ENCODE results near the gene GFOD1.

Gene GFOD1

GRCh38 chr6:13407709-13408695, 79.4 kb downstream of the GFOD1 start:
- Mint-ChIP-seq H3K36me3 (peaks cover under 1% of the 10 kb centered on the region), H3K9me3 (no peaks in the 10 kb centered on the region), H3K27ac (no peak overlapping the region), H3K27me3 (no peaks in the 10 kb centered on the region), H3K4me1 (peaks cover 18% of the 10 kb centered on the region), H3K4me3 (no peak overlapping the region)
- no peak for ATAC-seq

DNA sequence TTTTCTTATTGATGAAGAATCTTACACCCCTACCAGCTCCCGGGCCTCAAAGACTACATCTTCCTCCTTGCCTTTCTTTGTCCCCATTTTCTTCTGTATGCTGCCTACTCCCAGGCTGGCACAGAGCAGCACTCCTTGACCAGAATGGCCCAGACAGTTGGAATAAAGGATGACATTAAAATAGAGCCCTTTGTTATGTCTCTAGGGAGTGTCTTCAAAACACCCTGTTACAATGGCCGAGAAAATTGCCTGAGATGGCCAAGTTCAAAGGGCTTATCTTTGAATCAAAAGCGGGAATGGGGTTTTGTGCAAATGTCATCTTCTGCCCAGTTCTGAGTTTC, 80.1 kb downstream of the GFOD1 start:
- no peak overlapping the region for H3K27ac Mint-ChIP-seq
- H3K4me3 Mint-ChIP-seq: no peak overlapping the region

GRCh38 chr6:13406781-13407180, 80.6 kb downstream of the GFOD1 start:
- Mint-ChIP-seq H3K27ac (no peak overlapping the region), H3K4me3 (no peak overlapping the region), H3K9me3 (no peaks in the 10 kb centered on the region), H3K27me3 (no peaks in the 10 kb centered on the region), H3K36me3 (no peaks in the 10 kb centered on the region), H3K4me1 (peaks cover 18% of the 10 kb centered on the region)
- ATAC-seq: no peak

More for the DNA sequence above, 80.1 kb downstream of the GFOD1 start:
- H3K27me3 Mint-ChIP-seq: no peaks in the 10 kb centered on the region
- no peaks in the 10 kb centered on the region for H3K9me3 Mint-ChIP-seq
- ATAC-seq: no peak
- H3K4me1 Mint-ChIP-seq: peaks cover 18% of the 10 kb centered on the region
- H3K36me3 Mint-ChIP-seq: no peaks in the 10 kb centered on the region

- Mint-ChIP-seq H3K27ac (no peak overlapping the region), H3K27me3 (no peaks in the 10 kb centered on the region), H3K4me1 (peaks cover 20% of the 10 kb centered on the region), H3K9me3 (no peaks in the 10 kb centered on the region), H3K4me3 (no peak overlapping the region), H3K36me3 (peaks cover 2% of the 10 kb centered on the region)
- ATAC-seq: no peak
Measured at GRCh38 chr6:13405961-13406477, 81.4 kb downstream of the GFOD1 start.

DNA sequence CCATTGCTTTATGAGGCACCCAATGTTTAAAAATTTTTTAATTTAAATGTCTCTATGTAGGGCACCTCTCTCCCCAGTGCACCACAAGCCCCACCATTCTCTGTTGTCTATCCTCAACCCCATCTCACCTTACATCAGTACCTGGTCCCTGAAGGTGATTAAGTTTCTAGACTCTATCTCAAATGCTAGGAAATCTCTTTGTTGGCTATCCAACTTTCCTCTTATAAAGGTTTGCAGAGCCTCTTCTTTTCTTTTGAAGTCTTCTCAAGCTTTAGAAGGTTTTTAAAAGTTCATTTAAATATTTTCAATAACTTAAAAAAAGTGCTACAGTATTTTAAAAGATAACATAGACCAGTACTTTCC, 82.5 kb downstream of the GFOD1 start:
- Mint-ChIP-seq H3K4me1 (peaks cover 19% of the 10 kb centered on the region), H3K27me3 (no peaks in the 10 kb centered on the region), H3K9me3 (no peaks in the 10 kb centered on the region), H3K36me3 (peaks cover 5% of the 10 kb centered on the region), H3K4me3 (no peak overlapping the region), H3K27ac (no peak overlapping the region)
- ATAC-seq: no peak

- Mint-ChIP-seq H3K4me1 (peaks cover 18% of the 10 kb centered on the region), H3K36me3 (peaks cover 5% of the 10 kb centered on the region), H3K4me3 (no peak overlapping the region), H3K27ac (no peak overlapping the region), H3K9me3 (no peaks in the 10 kb centered on the region), H3K27me3 (no peaks in the 10 kb centered on the region)
- no peak for ATAC-seq
Measured at GRCh38 chr6:13404228-13404891, 83.0 kb downstream of the GFOD1 start.

GRCh38 chr6:13402711-13403110, 84.7 kb downstream of the GFOD1 start:
- Mint-ChIP-seq H3K9me3 (no peaks in the 10 kb centered on the region), H3K36me3 (peaks cover 5% of the 10 kb centered on the region), H3K27me3 (no peaks in the 10 kb centered on the region), H3K27ac (no peak overlapping the region), H3K4me1 (peaks cover 15% of the 10 kb centered on the region), H3K4me3 (no peak overlapping the region)
- no peak for ATAC-seq

GRCh38 chr6:13400772-13401171, 86.6 kb downstream of the GFOD1 start:
- peak; percentile 42 for ATAC-seq

DNA sequence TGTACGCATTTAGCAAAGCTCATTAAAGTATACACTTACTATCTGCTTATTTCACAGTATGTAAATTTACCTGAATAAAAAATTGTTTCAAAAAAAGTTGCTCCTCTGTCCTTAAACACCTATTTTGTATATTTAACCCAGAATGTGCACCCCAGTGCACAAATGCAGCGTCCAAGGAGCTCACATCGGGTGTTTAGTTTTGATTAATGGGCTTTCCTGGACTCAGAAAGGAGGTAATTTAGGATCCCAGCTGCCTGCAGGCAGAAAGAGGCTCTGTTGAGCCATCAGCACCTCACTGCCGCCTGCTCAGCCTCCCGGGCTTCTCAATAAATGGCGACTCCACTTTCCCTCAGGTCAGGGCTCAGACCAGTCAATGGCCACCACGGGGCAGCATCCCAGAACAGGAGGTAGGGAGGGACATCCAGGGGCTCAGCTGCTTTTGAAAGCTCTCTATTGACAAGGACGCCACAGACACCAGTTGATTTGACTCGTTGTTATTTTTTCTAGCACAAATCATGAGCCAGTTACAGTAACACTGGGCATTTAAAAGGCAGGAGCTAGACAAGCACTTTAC, 88.9 kb downstream of the GFOD1 start:
- no peaks in the 10 kb centered on the region for H3K9me3 Mint-ChIP-seq
- H3K36me3 Mint-ChIP-seq: peaks cover 5% of the 10 kb centered on the region
- H3K27me3 Mint-ChIP-seq: no peaks in the 10 kb centered on the region
- peak overlapping the region; percentile 90 for H3K27ac Mint-ChIP-seq
- H3K4me3 Mint-ChIP-seq: no peak overlapping the region
- ATAC-seq: no peak
- H3K4me1 Mint-ChIP-seq: peaks cover 40% of the 10 kb centered on the region

More at GRCh38 chr6:13400772-13401171, 86.6 kb downstream of the GFOD1 start:
- Mint-ChIP-seq H3K9me3 (no peaks in the 10 kb centered on the region), H3K4me1 (peaks cover 35% of the 10 kb centered on the region), H3K27ac (peak overlapping the region; percentile 37), H3K36me3 (peaks cover 5% of the 10 kb centered on the region), H3K4me3 (no peak overlapping the region), H3K27me3 (no peaks in the 10 kb centered on the region)

GRCh38 chr6:13398069-13398381, 89.4 kb downstream of the GFOD1 start:
- Mint-ChIP-seq H3K4me3 (no peak overlapping the region), H3K27ac (peak overlapping the region; percentile 90), H3K27me3 (no peaks in the 10 kb centered on the region), H3K9me3 (no peaks in the 10 kb centered on the region), H3K4me1 (peaks cover 40% of the 10 kb centered on the region), H3K36me3 (peaks cover 5% of the 10 kb centered on the region)
- ATAC-seq: no peak

DNA sequence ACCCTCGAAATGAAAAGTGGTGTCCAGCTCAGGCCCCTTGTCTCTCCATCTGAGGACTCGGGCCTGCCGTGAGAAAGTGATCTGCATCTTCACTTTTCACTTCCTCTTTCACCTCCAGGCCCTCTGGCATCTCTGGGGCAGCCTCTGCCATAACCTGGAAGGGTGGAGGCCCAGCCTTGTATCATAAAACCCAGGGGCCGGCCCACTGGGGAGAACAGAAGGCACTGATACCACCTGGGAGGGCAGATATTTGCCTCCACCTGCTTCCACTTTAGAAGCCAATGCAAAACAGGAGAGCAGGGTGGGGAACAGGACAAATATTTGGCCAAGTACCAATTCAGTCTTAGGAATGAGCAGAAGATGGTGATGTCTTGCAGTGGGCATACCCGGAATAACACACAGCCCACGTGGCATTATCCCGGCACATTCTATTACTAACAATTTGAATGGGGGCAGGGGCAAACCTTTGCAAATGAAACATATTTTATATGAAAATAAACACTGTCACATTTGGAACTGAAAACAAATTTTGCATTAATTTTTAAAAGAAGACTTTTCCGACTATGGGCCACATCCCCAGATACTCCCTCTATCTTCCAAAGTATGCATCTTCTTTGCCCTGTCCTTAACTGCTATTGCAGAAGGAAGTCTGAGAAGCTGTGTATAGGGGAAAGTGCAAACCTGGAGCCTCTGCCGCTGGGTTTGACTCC, 89.9 kb downstream of the GFOD1 start:
- H3K4me3 Mint-ChIP-seq: peak overlapping the region; percentile 25
- H3K36me3 Mint-ChIP-seq: peaks cover 6% of the 10 kb centered on the region
- no peaks in the 10 kb centered on the region for H3K9me3 Mint-ChIP-seq
- H3K27ac Mint-ChIP-seq: peak overlapping the region; percentile 90
- peak; percentile 95 for ATAC-seq
- H3K4me1 Mint-ChIP-seq: peaks cover 42% of the 10 kb centered on the region
- H3K27me3 Mint-ChIP-seq: no peaks in the 10 kb centered on the region

- H3K4me1 Mint-ChIP-seq: peaks cover 46% of the 10 kb centered on the region
- no peak overlapping the region for H3K4me3 Mint-ChIP-seq
- peak overlapping the region; percentile 90 for H3K27ac Mint-ChIP-seq
- no peak for ATAC-seq
- no peaks in the 10 kb centered on the region for H3K27me3 Mint-ChIP-seq
- peaks cover 10% of the 10 kb centered on the region for H3K36me3 Mint-ChIP-seq
- no peaks in the 10 kb centered on the region for H3K9me3 Mint-ChIP-seq
Measured at GRCh38 chr6:13396241-13396792, 91.1 kb downstream of the GFOD1 start.

GRCh38 chr6:13395272-13396237, 91.8 kb downstream of the GFOD1 start:
- no peak overlapping the region for H3K4me3 Mint-ChIP-seq
- H3K9me3 Mint-ChIP-seq: no peaks in the 10 kb centered on the region
- H3K36me3 Mint-ChIP-seq: peaks cover 5% of the 10 kb centered on the region
- H3K27me3 Mint-ChIP-seq: no peaks in the 10 kb centered on the region
- peak overlapping the region; percentile 90 for H3K27ac Mint-ChIP-seq
- H3K4me1 Mint-ChIP-seq: peaks cover 45% of the 10 kb centered on the region
- ATAC-seq: peak; percentile 74

GRCh38 chr6:13392462-13392861, 94.9 kb downstream of the GFOD1 start:
- Mint-ChIP-seq H3K4me1 (peaks cover 44% of the 10 kb centered on the region), H3K4me3 (no peak overlapping the region), H3K9me3 (peaks cover 4% of the 10 kb centered on the region), H3K27ac (peak overlapping the region; percentile 41), H3K27me3 (no peaks in the 10 kb centered on the region), H3K36me3 (peaks cover 12% of the 10 kb centered on the region)
- no peak for ATAC-seq

All from stimulated activated memory B cell treated with anti-CD40 and anti-IgM and Interleukin-4, amounts not matched to agents 10 μg/mL and 1 μg/mL and 100 μg/mL, for 72 hours (primary cell).